Activated CD8-positive, alpha-beta memory T cell treated with anti-CD3 and anti-CD28 coated beads, Interleukin-2, amount 50 U/mL, for 24 hours (primary cell): Measurements from ENCODE around the gene MDFIC.

Experiments used
- DNase-seq: peaks from one replicate; pipeline ENCODE4 v3.0.0-alpha.2; 2020; ENCODE audit errors: extremely low read depth

The MDFIC gene

DNA sequence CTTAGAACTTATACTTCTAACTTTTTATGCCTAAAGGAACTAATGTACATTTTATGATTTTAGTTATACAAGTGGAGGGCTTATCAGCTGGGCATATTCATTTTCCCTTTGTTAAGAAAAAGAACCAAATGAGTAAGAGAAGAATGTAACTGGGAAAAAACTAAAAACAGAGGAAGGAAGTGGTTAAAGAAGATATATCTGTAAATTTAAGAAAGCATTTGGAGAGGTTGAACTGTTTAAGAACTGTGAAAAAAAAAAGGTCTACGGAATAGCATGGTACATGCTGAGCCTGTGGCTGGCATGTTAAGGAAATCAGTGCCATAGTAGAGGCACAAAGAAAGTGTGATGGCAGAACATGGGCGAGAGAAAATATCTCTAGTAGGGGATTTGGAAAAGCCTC lies 6.2 kb downstream of the MDFIC start:
- DNase-seq: no peak

GRCh38 chr7:114929570-114929969 lies 7.7 kb downstream of the MDFIC start:
- DNase-seq: no peak

DNA sequence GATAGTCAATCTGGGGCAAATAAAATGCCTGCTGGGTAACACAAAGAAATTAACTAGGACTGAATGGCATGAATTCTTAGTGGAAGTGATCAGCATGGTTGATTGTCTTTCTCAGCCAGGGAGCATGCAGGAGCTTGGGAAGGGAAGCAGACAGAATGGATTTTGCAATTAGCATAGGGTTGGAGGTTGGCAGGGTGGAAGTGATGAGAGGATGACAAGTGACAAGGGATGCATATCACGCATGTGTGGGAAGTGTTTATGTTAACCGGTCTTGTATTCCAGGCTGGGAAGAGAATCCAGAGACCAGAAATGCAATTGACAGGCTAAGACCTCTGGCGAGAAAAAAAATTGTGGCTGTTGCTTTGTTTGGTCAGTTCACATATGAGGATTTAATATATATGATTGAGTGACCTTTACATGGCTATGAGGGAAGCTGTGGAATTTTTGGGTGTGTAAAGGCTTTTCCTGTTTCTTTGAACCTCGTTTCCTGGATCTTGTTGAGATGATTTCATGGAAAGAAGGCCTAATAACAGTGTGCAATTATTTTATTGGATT lies 8.3 kb downstream of the MDFIC start:
- no peak for DNase-seq

GRCh38 chr7:114930829-114931655 lies 9.1 kb downstream of the MDFIC start:
- no peak for DNase-seq

GRCh38 chr7:114931656-114932011 lies 9.7 kb downstream of the MDFIC start:
- DNase-seq: no peak

DNA sequence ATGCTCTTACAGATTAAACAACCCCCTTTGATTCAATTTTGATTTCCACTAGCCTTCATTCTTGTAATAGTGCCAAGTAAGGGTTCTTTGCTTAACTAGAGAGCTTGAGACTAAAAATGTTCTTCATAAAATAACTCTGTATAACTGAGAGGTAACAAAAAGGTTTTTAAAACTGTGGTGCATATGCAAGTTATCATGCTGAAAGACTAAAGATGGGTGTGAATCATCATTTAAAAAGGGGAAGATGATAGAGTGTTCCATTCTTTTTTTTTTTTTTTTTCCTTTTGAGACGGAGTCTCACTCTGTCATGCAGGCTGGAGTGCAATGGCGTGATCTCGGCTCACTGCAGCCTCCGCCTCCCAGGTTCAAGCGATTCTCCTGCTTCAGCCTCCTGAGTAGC lies 11.1 kb downstream of the MDFIC start:
- DNase-seq: no peak

GRCh38 chr7:114933658-114934057 lies 11.8 kb downstream of the MDFIC start:
- DNase-seq: no peak

GRCh38 chr7:114934086-114934485 lies 12.2 kb downstream of the MDFIC start:
- DNase-seq: no peak

DNA sequence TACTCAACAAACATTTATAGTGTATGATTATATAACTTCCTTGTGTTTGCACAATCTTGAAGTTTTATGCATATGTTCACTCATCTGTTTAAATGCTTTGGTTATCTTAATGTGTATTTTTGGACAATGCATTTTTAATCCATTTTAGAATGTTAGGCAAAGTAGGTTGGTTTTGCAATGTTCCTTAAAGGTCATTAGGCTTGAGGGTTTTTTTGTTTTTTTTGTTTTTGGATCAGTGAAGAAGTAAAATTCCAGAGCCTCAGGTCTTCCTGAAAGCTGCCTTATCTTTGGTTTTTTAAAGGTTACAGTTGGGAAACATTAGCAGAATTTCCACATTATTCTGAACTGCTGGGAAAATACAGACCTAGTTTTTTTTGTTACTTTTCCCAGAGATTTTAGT lies 12.8 kb downstream of the MDFIC start:
- no peak for DNase-seq

DNA sequence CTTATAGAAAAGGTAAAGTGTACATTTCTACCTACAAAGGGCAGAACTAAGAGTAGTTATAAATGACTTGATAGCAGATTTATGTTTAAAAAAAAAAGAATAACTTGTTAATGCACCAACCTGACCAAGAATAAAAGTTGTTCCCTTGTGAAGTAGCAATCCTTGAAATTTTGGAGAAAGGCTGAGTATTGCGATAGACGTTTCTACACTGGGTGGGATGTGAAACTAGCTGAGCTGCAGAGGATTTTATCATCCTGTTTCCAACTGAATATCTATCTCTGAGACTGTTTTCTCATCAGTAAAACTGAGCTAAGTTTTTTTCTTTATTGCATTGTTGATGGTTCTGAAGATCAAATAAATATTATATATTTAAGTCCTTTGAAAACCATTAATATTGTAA lies 14.6 kb downstream of the MDFIC start:
- DNase-seq: no peak

DNA sequence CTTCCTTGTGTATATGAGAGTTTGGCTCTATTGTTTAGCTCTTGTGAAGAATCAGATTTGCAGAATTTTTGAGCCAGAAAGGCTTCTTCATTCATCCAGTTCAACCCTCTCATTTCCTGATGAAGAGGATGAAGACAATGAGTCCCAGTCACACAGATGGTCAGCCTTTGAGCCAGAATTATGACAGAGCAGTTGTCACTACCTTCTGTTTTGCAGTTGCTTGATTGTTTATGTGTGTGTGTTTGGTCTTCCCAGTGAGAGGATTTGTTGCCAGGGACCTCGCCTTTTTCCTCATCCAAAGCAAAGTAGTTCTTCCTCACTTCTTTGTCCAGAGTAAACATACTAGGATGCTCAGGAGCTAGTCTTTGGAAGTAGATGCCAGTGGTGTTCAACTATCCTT lies 15.6 kb downstream of the MDFIC start:
- DNase-seq: no peak

GRCh38 chr7:114938785-114939184 lies 16.9 kb downstream of the MDFIC start:
- DNase-seq: no peak

DNA sequence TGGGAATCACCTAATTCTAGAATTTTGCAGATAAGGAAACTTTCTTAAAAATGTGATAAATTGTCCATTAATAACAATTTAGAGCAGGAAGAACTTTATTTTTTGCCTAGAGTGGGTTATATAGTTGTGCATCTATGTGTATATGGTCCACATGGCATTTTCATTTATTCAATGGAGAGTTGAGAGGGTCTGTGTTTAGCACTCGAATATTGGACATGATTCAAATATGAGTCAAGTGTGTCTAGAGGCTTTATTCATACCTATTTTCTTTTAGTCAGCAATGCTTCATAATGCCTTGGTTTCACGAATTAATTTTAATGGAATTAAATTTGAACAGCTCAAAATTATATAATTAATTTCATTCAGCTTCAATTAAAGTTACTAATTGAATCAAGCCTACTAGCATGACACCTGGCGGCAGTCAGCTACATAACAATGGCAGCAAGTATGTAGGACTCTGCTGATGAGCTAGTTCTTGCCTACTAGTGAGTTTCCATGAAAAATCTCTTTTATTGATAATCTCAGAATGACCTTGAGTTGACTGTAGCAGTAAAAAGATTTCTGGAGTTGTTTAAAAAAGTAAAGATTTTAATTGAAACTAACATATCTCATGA lies 17.7 kb downstream of the MDFIC start:
- DNase-seq: no peak

- no peak for DNase-seq
These were observed 18.3 kb downstream of the MDFIC start for GRCh38 chr7:114940220-114940619.

GRCh38 chr7:114941692-114942091 lies 19.8 kb downstream of the MDFIC start:
- no peak for DNase-seq

DNA sequence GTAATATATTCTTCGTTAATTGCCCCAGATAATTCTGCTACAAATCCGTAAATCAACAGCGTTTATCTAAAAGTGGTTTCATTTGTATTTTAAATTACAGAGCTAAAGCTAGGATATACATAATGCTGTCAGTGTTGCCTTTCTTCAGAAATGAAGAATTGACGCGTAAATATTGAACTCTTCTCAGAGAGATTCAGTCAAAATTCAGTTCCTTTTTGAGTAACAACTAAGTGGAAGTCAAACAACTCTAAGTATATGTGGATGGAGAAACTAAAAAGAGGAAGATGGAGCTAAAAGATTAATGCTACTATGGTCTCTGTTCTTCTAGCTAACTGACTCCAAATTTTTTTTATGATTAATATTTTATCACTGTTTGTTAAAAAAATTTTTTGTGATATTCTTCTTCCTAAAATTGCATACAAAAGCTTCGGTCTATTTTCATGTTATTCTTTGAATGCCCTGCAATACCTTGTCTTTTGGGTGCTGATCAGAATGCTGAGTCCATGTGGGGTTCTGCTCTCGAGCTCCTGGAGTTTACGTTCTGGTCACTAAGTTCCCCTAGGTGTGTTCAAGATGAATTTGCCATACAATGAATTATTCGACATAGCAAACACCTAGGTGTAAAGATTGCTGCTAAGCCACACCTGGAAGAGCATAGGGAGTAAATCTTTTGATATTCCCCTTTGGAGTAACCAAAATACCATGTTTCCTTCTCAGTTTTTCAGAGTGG lies 20.7 kb downstream of the MDFIC start:
- DNase-seq: no peak

- no peak for DNase-seq
These were observed 21.6 kb downstream of the MDFIC start for GRCh38 chr7:114943530-114943929.

- no peak for DNase-seq
These were observed 22.3 kb downstream of the MDFIC start for GRCh38 chr7:114943953-114944744.

GRCh38 chr7:114944745-114945625 lies 23.1 kb downstream of the MDFIC start:
- DNase-seq: no peak

GRCh38 chr7:114949231-114949630 lies 27.3 kb downstream of the MDFIC start:
- DNase-seq: no peak

GRCh38 chr7:114952296-114952695 lies 30.4 kb downstream of the MDFIC start:
- no peak for DNase-seq
